Type B pancreatic cell (in vitro differentiated cells): ENCODE measurements around the gene AANAT. TPM values are rescaled to one million over a fixed set of nuclear protein-coding genes. Genes with fewer than 3 reads are reported as not detected.
A peak's percentile ranks its signal among the peaks of the same experiment; 100 is the strongest.

Experiments
- DNase-seq: peaks from one replicate; pipeline ENCODE4 v3.0.0; 2021; ENCODE audit warnings: mixed read lengths; ENCODE audit not compliant: unreplicated experiment; ENCODE audit errors: extremely low spot score
- H3K27ac Mint-ChIP-seq: 2 replicates; pipeline ENCODE4 v1.8.0; 2021; ENCODE audit warnings: mild to moderate bottlenecking, mixed read lengths
- H3K27me3 Mint-ChIP-seq: 2 replicates; pipeline ENCODE4 v1.8.0; 2021; ENCODE audit warnings: mixed read lengths
- H3K36me3 Mint-ChIP-seq: 2 replicates; pipeline ENCODE4 v1.8.0; 2021; ENCODE audit warnings: mixed read lengths
- H3K4me1 Mint-ChIP-seq: one replicate; pipeline ENCODE4 v1.8.0; 2021; ENCODE audit warnings: mixed read lengths; ENCODE audit not compliant: unreplicated experiment
- H3K4me3 Mint-ChIP-seq: 2 replicates; pipeline ENCODE4 v1.8.0; 2021; ENCODE audit warnings: mild to moderate bottlenecking, mixed read lengths
- H3K9me3 Mint-ChIP-seq: 2 replicates; pipeline ENCODE4 v1.8.0; 2021; ENCODE audit warnings: mixed read lengths
- total RNA-seq: library from RNA; stranded (reverse); gene quantifications from 2 replicates; pipeline ENCODE4 v1.2.1, GENCODE V29; 2021; ENCODE audit warnings: low replicate concordance
- TF ChIP-seq, protein P1 (sequence below): fragments of 200-600 bp; sonication (generic); conservative IDR thresholded peaks from 2 replicates; pipeline ENCODE4 v1.5.0; 2021; ENCODE audit warnings: antibody characterized with exemption, mild to moderate bottlenecking

Gene AANAT
- total RNA-seq, 1 donor from 2014 or later = not detected

GRCh38 chr17:76477576-76477975, 10.2 kb downstream of the AANAT start:
- Mint-ChIP-seq H3K4me1 (peaks cover 5% of the 10 kb centered on the region), H3K36me3 (no peaks in the 10 kb centered on the region), H3K4me3 (no peak overlapping the region), H3K27me3 (no peaks in the 10 kb centered on the region), H3K9me3 (no peaks in the 10 kb centered on the region), H3K27ac (no peak overlapping the region)
- TF ChIP-seq, protein P1, sequence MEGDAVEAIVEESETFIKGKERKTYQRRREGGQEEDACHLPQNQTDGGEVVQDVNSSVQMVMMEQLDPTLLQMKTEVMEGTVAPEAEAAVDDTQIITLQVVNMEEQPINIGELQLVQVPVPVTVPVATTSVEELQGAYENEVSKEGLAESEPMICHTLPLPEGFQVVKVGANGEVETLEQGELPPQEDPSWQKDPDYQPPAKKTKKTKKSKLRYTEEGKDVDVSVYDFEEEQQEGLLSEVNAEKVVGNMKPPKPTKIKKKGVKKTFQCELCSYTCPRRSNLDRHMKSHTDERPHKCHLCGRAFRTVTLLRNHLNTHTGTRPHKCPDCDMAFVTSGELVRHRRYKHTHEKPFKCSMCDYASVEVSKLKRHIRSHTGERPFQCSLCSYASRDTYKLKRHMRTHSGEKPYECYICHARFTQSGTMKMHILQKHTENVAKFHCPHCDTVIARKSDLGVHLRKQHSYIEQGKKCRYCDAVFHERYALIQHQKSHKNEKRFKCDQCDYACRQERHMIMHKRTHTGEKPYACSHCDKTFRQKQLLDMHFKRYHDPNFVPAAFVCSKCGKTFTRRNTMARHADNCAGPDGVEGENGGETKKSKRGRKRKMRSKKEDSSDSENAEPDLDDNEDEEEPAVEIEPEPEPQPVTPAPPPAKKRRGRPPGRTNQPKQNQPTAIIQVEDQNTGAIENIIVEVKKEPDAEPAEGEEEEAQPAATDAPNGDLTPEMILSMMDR = no peak
- DNase-seq = no peak

GRCh38 chr17:76478097-76478496, 10.7 kb downstream of the AANAT start:
- Mint-ChIP-seq H3K36me3 (no peaks in the 10 kb centered on the region), H3K4me1 (peaks cover 5% of the 10 kb centered on the region), H3K27ac (no peak overlapping the region), H3K4me3 (no peak overlapping the region), H3K9me3 (no peaks in the 10 kb centered on the region), H3K27me3 (no peaks in the 10 kb centered on the region)
- TF ChIP-seq, protein P1 = no peak
- no peak for DNase-seq

DNA sequence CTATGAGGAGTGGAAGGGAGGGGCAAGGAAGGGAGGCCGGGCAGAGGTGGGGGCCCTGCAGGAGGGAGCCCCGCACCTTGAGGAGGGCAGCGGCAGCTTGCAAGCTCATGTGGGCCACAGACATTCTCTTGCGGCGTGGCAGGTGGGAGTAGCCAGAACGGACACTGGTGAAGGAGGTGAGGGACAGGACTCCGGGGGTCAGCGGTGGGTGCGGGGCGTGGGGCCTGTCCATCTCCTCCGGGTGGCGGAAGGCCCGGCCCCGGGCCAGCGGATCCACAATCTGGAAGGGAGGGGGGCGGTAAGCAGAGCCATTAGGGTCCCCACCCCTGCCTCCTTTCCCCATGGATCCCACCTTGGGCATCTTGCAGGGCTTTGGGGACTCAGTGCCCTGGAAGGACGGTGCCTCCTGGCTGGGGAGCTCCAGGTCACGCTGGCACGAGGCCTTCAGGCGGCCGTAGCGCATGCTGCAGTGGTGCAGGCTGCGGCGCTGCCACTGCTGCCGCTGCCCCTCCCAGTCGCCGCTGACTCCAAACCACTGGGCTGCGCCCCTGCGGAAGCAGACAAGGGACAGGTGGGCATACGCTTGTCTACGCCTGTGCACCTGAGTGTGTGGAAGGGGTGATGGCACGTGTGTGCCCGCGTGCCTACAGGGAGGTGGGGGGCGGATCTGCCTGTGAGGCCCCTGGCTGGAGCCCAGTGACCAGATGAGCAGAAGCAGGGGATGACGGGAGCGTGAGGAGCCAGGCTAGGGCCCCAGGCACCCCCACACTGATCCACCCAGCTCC, 11.5 kb downstream of the AANAT start:
- no peaks in the 10 kb centered on the region for H3K27me3 Mint-ChIP-seq
- H3K4me3 Mint-ChIP-seq = no peak overlapping the region
- H3K27ac Mint-ChIP-seq = no peak overlapping the region
- no peaks in the 10 kb centered on the region for H3K36me3 Mint-ChIP-seq
- no peak for DNase-seq
- H3K4me1 Mint-ChIP-seq = peaks cover 5% of the 10 kb centered on the region
- TF ChIP-seq, protein P1 = no peak
- H3K9me3 Mint-ChIP-seq = no peaks in the 10 kb centered on the region

DNA sequence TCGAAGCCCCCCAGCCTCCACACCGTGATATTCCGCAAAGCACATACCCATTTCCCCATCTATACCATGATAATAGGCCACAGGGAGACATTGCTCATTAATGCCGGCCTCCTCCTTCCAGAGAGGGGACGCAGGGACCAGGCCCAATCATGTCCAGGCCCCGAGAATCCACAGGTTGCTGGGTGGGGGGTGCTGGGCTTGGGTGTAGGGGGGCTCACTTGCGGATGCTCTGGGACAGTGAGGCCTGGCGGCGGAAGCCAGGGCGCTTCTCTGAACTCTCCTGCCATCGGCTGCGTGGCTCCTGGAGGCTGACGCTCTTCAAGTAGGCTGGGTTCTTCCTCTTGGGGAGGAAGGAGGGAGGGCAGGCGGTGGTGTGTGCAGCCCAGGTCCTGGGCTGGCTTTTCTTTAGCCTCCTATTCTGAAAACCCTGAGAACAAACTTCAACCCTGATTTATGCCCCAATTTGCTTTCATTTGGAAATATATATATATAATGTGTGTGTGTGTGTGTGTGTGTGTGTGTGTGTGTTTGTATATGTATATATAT, 12.2 kb downstream of the AANAT start:
- peaks cover 9% of the 10 kb centered on the region for H3K4me1 Mint-ChIP-seq
- H3K36me3 Mint-ChIP-seq = no peaks in the 10 kb centered on the region
- TF ChIP-seq, protein P1 = no peak
- no peaks in the 10 kb centered on the region for H3K9me3 Mint-ChIP-seq
- H3K4me3 Mint-ChIP-seq = no peak overlapping the region
- DNase-seq = no peak
- no peak overlapping the region for H3K27ac Mint-ChIP-seq
- H3K27me3 Mint-ChIP-seq = no peaks in the 10 kb centered on the region

DNA sequence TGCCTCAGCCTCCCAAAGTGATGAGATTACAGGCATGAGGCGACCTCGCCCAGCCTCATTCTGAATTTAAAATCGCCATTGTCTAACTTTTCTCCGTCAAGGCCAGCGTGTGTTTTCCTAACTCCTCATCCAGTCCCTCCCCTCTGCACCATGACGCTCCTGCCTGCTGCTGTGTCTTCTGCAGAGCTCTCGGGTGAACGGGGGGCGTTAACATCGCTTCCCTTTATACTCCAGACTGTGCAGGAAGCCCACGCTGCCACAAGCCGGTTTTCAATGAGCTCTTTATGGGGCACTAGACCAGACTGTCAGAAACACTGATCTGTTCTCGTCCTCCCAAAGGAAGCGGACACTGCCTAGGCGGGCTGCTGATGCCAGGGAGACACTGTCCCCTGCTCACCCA, 13.2 kb downstream of the AANAT start:
- no peaks in the 10 kb centered on the region for H3K27me3 Mint-ChIP-seq
- peak overlapping the region; percentile 66 for H3K27ac Mint-ChIP-seq
- H3K9me3 Mint-ChIP-seq = no peaks in the 10 kb centered on the region
- no peak overlapping the region for H3K4me3 Mint-ChIP-seq
- TF ChIP-seq, protein P1 = no peak
- H3K4me1 Mint-ChIP-seq = peaks cover 10% of the 10 kb centered on the region
- no peak for DNase-seq
- no peaks in the 10 kb centered on the region for H3K36me3 Mint-ChIP-seq
